Measurements from ENCODE around the gene CEP350.

The CEP350 gene, protein sequence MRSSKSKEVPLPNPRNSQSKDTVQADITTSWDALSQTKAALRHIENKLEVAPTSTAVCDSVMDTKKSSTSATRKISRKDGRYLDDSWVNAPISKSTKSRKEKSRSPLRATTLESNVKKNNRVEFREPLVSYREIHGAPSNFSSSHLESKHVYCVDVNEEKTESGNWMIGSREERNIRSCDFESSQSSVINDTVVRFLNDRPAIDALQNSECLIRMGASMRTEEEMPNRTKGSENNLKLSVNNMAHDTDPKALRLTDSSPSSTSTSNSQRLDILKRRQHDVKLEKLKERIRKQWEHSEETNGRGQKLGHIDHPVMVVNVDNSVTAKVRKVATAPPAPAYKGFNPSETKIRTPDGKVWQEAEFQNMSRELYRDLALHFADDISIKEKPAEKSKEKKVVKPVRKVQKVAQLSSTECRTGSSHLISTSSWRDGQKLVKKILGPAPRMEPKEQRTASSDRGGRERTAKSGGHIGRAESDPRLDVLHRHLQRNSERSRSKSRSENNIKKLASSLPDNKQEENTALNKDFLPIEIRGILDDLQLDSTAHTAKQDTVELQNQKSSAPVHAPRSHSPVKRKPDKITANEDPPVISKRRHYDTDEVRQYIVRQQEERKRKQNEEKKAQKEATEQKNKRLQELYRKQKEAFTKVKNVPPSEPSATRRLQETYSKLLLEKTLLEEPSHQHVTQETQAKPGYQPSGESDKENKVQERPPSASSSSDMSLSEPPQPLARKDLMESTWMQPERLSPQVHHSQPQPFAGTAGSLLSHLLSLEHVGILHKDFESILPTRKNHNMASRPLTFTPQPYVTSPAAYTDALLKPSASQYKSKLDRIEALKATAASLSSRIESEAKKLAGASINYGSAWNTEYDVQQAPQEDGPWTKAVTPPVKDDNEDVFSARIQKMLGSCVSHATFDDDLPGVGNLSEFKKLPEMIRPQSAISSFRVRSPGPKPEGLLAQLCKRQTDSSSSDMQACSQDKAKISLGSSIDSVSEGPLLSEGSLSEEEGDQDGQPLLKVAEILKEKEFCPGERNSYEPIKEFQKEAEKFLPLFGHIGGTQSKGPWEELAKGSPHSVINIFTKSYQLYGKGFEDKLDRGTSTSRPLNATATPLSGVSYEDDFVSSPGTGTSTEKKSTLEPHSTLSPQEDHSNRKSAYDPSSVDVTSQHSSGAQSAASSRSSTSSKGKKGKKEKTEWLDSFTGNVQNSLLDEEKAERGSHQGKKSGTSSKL (N-terminal part only)

DNA sequence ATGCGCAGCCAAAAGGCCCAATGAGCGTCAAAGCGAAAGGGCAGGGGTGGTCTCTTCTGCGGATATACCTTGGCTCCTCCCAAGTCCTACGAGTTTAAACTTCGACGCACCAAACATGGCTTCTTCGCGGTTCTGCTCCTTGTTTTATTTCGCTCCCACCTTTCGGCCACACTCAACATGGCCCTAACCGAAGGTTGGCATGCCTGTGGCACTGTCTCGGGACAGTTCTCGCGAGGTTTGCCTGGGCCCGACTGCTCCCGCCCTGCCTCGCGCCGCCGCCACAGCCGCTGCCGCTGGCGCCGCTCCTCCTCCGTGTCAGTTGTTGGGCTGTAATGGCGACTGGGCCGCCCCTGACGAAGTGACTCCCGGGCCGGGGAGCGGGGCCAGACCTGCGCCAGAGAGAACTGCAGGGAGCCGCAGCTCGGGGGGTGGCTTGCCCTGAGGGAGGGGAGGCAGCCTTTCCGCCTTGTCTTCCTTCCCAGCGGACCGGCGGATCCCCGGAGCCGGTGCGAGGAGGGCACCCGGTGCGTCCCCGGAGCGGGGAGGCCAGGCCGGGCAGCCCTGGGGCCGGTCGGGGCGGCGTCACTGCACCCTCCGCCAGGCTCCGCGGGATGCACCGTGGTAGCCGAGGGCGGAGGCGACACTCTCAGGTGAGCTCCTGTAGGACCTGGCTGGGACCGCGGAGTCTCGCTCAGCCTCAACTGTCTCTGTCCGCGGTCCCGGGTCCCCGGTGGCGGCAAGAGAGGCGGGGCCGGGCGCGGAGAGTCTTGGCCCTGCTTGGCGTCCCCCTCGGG, at the start of gene CEP350:
Gene CEP350, plus strand, starts transcription at position 318 of the 794 bp plus-strand sequence. CDS start 31,372 bp downstream, outside the sequence.
- peak within 1 kb of the TSS; percentile 94 for H3K4me3 ChIP-seq (ENCODE audit: low read depth, low read length)
- TF ChIP-seq, protein P1, sequence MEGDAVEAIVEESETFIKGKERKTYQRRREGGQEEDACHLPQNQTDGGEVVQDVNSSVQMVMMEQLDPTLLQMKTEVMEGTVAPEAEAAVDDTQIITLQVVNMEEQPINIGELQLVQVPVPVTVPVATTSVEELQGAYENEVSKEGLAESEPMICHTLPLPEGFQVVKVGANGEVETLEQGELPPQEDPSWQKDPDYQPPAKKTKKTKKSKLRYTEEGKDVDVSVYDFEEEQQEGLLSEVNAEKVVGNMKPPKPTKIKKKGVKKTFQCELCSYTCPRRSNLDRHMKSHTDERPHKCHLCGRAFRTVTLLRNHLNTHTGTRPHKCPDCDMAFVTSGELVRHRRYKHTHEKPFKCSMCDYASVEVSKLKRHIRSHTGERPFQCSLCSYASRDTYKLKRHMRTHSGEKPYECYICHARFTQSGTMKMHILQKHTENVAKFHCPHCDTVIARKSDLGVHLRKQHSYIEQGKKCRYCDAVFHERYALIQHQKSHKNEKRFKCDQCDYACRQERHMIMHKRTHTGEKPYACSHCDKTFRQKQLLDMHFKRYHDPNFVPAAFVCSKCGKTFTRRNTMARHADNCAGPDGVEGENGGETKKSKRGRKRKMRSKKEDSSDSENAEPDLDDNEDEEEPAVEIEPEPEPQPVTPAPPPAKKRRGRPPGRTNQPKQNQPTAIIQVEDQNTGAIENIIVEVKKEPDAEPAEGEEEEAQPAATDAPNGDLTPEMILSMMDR (IDR thresholded peaks at IDR 0.05; ENCODE audit: low read depth, low read length) = no peak

DNA sequence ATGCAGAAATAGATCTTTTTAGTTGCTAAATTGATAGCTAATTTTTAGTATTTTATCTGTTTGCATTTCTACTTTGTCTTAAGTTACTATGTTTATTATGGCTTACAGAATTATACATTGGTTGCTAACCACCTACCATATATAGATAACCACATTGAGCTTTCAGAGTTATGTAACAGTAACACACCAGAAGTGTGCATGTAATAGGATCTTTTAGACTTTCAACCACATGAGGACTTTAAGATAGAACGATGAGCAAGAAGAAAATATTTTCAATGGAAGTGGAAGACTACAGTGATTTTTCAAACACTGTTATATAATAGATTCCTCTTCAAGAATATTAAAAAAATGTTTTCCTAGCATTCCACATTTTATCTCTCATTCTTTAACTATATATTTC, 43.7 kb upstream of the CEP350 start:
- TF ChIP-seq, protein P1 (IDR thresholded peaks at IDR 0.05; ENCODE audit: low read depth, low read length) = no peak
- H3K4me3 ChIP-seq (ENCODE audit: low read depth, low read length) = no peak overlapping the region

DNA sequence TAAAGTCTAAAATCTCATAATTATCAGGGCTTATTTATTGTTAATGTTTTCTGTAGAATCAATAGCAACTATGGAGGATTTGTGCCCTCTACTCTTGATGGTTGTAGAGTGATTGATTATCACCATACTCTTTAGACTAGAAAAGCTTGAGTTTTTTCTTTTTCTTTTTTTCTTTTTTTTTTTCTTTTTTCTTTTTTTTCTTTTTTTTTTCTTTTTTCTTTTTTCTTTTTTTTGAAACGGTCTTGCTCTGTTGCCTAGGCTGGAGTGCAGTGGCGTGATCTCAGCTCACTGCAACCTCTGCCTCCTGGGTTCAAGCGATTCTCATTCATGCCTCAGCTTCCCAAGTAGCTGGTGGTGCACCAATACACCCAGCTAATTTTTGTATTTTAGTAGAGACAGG, 42.8 kb upstream of the CEP350 start:
- TF ChIP-seq, protein P1 (IDR thresholded peaks at IDR 0.05; ENCODE audit: low read depth, low read length) = no peak
- H3K4me3 ChIP-seq (ENCODE audit: low read depth, low read length) = no peak overlapping the region

DNA sequence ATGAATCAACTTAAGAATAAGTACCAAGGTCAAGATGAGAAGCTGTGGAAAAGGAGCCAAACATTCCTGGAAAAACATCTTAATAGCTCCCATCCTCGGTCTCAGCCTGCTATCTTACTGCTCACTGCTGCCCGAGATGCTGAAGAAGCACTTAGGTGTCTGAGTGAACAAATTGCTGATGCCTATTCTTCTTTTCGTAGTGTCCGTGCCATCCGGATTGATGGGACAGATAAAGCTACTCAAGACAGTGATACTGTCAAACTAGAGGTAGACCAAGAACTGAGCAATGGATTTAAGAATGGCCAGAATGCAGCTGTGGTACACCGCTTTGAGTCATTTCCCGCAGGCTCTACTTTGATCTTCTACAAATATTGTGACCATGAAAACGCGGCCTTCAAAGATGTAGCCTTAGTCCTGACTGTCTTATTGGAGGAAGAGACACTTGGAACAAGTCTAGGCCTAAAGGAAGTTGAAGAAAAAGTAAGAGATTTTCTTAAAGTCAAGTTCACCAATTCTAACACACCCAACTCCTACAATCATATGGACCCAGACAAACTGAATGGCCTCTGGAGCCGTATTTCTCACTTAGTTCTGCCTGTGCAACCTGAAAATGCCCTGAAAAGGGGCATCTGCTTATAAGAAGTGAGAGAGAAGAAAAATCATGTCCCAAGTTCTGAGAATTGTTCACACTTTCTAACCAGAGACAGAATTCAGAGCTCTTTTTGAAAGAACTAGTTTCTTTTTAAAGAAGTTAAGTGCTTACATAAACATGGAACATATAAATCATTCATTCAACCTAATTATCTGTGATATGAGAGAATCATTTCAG, 36.8 kb upstream of the CEP350 start:
- H3K4me3 ChIP-seq (ENCODE audit: low read depth, low read length) = no peak overlapping the region

DNA sequence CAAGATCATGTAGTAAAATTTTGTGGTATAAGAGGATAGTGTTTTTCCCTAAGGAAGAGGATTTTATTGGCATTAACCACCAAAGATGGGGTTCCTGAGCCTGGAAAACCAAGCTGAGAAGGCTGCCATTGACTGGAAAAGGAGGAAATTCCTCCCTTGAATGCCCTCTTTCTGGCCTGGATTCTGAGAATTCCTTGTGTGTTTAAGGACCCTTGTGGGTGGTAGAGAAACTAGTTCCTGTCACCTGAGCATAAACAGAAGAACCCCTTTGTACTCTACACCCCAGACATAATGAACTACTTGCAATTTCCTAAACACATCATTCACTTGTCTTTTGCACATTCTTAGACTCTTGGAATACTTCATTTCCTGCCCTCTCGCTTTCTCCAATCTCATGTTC, 33.1 kb upstream of the CEP350 start:
- TF ChIP-seq, protein P1 (IDR thresholded peaks at IDR 0.05; ENCODE audit: low read depth, low read length) = no peak
- H3K4me3 ChIP-seq (ENCODE audit: low read depth, low read length) = no peak overlapping the region

More for the DNA sequence above, 36.8 kb upstream of the CEP350 start:
- TF ChIP-seq, protein P1 (IDR thresholded peaks at IDR 0.05; ENCODE audit: low read depth, low read length) = no peak
